Ecto neural progenitor cell (in vitro differentiated cells): Measurements from ENCODE around the gene ICA1L.

Source experiments
- DNase-seq: peaks from one replicate; pipeline ENCODE4 v3.0.0-alpha.2; 2018; ENCODE audit warnings: low spot score

ICA1L gene

DNA sequence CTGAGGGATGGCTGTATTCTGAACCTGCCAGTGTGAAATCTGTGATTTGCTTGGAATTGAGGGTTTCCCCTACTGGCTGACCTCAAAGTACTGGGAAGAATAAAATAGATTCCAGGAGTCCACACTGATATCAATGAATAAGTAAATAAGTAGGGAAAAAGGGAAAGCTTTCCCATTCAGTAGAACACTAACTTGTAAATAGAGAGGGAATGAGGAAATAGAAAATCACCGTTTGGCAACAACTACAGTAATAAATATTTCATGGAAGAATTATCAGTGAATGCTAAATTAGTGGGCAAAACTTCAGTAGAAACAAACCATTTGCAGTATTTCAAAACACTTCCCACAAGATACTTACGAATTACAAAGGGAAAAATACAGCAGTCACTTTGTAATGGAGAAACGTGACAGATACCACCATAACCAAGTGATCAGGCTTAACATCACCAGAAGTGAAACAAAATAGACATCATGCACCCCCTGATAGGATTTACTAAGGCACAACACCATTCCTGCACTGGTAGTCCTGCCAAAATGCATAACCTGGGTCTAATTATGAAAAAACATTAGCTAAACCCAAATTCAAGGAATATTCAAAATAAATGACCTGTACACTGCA, 88.5 kb downstream of the ICA1L start:
- no peak for DNase-seq

DNA sequence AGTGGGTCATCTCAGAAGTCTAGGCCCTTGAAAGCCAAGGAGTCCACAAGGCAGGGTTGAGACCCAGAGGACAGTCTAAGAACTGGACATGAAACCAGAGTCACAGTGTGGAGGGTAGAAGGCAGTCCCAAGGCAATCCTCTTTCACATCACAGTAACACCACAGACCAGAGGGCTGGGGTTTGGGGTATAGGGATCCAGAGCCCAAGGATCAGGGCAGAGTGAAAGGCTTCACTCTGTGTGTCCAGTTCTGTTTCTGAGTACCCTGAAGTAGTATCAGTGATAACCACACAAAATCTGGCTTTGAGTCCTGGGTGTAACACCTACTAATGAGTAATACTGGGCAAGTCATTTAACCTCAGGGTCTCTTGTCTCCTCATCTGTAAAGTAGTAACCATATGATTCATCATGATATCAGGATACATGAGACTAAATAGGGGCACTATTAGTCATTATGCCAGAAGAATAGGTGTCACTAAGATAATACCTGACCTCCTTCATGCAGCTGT, 91.0 kb downstream of the ICA1L start:
- no peak for DNase-seq

DNA sequence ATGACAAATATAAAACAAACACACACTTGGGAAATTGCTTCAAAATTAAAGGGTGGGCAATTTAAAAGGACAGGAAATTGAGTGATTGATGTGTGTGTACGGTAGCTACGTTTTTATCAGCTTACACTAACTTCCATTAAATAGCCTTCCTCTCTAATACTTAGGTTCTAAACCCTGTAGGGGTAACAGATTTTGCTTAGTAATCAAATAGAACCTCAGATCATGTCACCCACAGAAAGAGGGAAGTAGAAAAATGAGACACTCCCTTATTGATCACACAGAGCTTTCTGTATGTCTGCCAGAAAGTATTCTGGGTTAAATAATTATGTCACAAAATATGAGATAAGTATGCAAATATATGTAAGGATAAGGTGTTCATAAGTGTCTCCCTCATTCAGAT, 93.3 kb downstream of the ICA1L start:
- no peak for DNase-seq

DNA sequence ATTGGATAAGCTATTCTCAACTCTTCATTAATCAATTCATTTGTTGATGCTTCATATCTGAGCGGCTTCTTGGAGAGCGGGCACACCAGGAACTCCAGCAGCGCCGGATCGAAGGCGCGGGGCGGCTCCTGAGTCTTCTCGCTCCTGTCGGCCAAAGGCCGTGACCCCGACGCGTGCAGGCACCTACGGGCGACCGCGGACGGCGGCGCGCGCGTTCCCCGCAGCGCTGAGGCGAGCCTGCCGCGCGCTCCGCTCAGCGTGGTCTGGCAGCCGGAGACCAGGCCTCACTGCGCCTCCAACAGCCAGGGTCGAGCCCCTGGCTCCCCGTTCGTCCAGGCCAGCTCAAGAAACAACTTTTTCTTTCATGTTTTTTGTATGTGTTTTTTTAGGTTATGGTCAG, 97.5 kb downstream of the ICA1L start:
- DNase-seq = no peak

DNA sequence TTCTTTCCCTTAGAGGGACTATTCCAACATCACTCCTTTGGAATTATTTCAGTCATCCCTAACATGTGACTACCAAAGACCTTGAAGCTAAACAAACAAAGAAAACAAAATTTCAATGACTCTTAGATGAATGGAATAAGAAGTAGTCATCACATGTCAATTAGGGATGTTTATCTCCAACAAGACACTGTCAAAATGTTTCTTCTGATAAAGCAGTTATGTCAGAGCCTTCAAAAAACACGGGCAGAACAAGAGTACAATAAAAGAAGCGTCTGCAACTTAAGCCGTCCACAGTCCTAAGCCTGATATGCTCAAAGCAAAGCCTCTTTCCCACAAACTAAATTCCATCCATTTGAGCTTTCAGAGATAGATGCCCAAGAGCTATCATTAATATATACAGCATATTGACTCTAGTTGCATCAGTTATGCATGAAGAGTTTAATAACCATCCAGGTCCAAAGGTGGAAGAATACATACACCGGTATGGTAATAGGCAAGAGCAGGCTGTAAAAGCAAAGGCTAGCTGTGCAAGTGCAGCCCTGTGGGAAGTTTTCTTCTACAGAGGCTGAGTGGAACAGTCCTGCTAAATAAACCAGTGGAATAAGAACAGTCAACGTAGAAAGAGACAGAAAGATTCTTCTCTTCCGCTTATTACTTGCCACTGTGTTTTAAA, 98.1 kb downstream of the ICA1L start:
- no peak for DNase-seq

DNA sequence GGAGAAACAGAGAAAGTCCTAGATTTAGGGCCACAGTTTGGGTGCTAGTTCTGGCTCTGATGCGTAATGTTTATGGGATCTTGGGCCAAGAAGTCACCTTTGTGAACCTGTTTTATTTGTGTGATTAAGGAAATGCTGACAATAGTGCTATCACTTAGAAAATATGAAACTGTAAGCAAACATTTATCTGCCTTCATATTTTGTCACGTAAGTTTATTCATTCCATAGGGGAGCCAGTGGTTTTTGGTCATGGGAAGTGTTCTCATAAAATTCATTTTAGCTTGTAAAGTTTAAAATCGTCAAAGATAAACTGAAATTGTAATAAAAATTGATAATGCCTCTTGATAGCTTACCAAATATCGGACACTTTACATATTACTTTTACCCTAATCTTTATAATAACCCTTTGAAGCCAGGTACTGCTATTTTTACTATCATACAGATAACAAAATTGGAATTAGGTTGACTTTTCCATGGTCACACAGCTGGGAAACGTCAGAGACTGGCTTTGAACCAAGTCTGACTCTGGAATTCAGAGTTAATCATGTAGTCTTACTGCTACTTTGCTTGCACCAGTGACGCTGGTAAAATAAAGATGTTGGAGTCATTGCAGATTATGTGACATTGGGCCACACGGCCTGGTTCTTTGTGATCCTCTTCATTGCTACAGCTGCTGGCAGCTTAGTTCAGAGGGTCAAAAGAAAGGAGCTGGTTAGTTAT, 99.7 kb downstream of the ICA1L start:
- DNase-seq = no peak

DNA sequence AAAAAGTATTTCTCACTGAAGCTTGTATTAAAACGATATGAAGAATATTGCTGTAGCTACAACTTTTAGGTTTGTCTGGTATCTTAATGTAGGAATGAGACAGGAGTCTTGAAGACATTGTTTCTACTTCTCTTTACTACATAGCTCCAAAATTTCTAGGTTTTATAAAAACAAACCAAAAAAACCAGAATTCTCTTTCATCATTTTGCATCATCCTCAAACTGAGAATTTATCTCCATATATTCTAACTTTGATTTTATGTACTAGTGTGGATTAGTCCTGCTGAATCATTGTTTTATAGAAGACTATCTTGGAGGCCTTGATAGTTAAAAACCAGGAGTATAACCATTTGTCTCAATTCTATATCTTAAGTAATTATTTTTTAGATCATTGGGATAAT, 100.2 kb downstream of the ICA1L start:
- no peak for DNase-seq

DNA sequence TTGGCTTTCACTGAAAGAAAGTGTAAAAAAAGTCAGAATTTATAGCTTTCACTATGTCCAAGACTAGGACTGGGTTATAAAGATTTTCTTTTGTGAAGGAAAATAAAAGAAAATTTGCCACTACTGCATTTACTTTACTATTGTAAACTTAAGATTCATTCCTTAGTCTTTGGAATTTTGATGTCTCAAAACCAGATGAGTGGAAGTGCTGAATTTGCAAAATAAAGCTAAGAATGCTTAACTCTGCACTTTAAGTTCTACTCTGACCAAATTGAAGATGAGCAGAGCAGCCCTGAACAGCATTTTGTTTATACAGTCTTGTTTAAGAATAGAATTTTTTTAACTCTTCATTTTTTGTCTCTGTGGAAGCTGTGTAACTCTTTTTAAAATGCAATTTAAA, 102.4 kb downstream of the ICA1L start:
- no peak for DNase-seq

DNA sequence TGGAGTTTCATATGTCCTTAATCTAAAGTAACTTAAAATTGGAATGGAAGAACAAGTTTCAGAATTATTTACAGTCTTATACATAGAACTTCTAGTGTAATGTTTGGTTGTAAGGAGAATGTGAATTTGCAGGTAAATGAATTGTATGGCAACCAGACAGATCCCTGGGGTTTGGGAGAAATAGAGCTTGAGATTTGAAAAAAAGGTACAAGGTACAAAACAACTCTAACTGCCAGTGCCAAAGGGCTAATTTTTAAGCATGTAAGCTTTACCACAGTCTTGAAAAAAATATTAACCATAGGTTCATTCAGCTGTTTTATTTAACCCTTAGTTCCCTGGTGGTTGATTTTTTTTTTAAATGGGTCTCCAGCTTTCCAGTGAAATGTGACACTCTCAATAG, 103.3 kb downstream of the ICA1L start:
- DNase-seq = no peak

DNA sequence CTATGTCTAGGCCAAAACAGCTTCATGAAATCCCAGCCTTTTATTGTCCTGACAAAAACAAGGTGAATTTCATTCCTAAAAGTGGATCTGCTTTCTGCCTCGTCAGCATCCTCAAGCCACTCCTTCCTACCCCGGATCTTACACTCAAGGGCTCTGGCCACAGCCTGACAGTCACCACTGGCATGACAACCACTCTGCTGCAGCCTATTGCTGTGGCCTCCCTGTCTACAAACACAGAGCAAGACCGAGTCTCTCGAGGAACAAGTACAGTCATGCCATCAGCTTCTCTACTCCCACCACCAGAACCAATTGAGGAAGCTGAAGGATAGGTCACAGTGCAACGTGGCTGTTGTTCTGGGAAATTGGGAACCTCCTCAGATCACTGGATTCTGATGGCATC, 106.1 kb downstream of the ICA1L start:
- DNase-seq = no peak

DNA sequence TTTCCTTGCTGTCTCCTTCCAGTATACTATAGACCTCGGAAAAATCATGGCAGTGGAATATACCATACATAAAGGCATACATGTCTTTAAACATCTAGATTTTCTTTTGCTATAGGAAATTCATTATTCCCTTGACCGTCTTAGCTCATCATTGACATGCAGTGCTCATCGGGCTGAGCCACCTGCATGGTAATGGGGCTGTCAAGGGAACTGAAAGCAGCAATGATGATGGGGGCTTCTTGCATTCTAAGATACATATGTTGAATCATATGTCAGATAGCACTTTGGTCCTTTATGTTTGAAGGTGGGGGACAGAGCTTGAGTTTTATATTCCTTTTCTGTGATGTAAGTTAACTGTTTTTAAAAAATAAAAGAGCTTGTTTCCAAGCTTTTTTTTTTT, 106.6 kb downstream of the ICA1L start:
- DNase-seq = no peak

DNA sequence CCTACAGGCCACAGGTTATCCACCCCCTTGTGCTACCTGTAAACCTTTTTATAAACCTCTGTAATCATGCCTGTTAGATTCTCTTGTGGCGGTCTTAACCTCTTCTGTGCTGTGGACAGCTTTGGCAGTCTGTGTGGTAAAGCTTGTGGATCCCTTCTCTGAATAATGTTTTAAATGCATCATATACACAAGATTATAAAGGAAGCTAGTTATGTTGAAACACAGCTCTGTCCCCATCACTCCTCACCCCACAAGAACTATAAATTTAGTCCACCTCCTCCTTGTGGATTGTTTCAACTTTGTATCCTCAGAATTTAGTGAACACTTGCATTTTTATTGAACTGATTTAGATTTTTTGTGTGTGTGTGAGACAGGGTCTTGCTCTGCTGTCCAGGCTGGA, 107.7 kb downstream of the ICA1L start:
- DNase-seq = no peak

DNA sequence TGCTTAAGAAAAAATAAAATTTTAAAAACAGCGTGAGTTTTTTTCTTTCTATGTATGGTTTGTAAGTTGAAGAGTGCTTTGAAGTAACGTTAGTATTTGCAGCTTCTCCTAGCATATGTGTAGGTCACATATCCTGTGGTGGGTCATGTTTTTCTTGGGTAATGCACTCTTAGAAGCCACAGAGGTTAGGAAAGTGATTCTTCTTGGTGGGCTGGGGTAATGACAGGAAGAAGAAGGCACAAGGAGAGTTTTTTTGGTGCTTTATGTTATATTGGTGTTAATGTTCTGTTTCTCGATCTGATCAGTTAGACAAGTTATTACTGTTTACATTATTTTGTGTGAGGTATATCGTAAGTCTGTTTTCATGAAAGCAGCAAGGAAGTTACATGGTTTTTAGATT, 109.0 kb downstream of the ICA1L start:
- DNase-seq = no peak

DNA sequence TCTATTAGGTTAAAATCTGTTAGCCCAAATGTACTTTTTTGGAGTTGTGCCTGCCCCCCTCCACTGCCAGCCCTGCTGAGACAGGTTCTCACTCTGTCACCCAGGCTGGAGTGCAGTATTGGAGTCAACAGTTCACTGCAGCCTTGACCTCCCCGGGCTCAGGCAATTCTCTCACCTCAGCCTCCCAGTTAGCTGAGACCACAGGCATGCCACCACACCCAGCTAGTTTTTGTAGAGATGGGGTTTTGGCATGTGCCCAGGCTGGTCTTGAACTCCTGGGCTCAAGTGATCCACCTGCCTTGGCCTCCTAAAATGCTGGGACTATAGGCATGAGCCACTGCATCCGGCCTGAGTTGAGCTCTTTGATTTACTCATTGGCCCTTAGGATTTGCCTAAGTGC, 110.7 kb downstream of the ICA1L start:
- no peak for DNase-seq

DNA sequence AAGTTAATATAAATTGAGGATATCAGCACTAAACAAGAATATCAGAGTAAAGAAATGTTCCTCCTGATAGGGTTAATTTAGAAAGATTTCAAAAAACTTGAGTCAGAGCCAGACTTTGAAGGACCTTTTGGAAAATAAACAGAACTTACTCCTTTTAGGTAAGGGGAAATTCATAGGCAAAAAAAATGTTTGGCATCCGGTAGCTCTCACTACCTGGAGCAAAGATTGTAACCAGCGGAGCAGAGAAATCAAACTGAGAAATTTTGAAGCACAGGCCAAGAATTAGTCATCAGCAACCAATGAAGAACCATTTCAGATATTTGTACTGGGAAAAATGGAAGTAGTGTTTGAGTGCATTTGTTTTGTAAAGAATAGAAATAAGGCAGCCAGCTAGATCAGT, 113.0 kb downstream of the ICA1L start:
- no peak for DNase-seq

DNA sequence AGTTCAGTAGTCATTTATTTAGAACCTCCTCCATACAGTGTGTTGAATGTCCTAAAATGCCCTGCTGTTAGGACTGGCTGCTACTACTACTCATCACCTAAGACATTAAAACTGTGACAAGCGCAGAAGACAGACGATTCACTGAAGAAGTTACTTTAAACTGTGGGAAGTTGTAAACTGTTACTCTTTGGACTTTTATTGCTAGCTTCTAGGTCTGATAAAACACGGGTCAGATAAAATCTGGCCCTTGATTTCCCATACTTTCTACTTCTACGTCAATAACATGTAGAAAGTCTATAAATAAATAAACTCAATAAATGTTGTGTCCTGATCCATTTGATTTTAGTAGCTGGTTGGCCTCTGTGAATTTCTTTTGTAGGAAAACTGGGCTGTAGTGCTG, 113.4 kb downstream of the ICA1L start:
- no peak for DNase-seq

DNA sequence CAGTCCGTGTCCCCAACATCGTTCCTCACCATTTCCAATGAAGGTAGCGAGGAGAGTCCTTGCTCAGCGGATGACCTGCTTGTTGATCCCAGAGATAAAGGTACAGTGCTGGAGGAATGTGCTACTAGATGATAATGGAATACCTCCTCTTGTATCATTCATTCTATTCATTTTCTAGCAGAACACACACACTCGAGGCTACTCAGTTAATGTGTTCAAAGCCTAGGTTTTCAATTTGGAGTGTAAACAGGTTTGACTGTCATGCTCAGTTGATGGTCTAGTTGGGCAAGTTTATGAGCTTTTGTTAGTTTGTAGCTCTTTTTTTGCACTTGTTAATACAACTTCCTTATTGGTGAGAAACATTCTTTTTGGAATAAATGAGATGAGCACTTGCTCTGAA, 114.2 kb downstream of the ICA1L start:
- no peak for DNase-seq

DNA sequence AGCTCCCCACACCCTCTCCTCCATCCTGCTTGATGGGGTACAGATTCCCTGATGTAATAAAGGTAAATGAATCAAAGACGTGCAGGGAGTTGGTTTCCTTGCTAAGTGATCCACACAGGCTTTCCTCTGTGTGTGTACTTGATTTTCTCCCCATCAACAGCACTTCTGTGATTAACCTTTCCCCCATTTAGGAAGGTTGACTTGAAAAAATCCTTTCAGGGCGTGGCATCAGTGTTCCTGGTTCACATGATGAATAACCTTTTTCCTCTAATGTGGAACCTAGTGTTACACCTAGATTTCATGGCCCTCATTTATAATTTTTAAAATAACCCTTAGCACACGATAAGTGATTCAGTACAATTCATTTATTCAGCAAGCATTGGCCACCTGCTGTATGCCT, 115.0 kb downstream of the ICA1L start:
- DNase-seq = no peak

DNA sequence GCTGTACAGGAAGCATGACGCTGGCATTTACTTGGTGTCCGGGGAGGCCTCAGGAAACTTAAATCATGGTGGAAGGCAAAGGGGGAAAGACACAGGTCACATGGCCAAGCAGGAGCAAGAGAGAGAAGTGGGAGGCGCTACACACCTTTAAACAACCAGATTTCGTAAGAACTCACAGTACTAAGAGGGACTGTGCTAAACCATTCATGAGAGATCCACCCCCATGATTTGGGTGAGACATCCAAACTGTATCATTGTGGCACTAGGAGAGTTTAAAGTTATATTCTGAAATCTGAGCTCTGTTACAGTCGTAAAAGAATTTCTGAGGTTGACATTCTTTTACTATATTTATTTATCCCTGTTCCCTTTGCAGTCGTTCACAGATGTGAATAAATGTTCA, 116.6 kb downstream of the ICA1L start:
- no peak for DNase-seq

DNA sequence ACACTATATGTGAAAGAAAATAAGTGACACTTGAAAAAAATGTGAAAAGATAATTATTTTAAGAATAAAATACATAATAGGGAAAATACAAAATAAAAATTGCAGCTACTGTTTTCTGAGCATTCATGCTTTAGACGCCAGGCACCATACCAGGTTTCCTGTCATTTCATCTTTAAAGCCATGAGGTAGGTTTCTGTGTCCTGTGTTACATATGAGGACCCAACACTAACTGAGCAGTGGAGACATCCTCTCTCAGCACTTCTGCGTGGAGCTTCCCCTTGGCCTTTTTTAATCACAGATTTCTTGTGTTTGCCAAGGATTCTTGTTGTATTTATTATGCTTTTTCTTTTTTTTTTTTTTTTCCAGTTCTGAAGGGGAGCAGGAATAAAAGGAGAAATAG, 119.5 kb downstream of the ICA1L start:
- DNase-seq = no peak

DNA sequence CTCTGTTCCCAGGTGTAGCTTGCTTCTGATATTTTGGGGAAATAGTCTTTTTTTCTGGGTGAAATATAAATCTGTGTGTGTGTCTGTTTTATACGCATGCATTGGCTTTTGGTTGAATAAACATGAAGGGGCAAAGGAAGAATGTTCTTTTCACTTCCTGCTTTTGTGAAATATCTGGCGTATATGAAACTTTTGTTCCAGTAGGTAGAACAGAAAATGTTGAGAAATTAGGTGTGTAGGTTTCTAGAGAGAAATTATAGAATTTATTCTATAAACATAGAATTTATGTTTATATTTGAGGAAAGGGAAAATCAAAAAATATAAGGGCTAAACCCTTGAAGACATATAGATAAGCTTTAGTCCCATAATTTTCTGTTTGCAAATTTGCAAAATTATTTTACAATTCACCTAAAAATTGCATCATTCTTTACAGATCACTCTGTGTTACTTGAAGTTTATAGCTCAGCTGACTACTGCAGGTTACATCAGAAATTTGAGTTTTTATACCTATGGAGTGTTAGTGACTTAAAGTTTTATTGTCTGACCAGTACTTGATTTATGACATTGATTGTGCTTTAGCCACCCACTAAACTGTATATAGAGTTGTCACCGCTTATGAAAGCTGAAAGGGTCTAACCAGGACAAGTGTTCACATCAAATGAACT, 120.7 kb downstream of the ICA1L start:
- DNase-seq = no peak

DNA sequence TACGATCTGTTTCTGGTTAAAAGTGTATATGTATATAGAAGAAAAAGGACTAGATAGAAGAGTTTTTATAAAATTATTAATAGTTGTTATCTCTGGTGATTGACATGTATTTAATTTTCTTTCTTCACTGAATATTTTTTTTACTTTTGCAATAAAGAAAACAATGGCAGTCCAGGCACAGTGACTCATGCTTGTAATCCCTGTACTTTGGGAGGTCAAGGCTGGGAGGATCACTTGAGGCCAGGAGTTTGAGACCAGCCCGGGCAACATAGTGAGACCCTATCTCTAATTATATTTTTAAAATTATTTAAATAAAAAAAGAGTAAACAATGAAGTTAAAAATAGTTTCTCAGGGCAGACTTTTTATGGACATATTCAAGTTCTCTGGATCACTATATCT, 122.1 kb downstream of the ICA1L start:
- DNase-seq = no peak

DNA sequence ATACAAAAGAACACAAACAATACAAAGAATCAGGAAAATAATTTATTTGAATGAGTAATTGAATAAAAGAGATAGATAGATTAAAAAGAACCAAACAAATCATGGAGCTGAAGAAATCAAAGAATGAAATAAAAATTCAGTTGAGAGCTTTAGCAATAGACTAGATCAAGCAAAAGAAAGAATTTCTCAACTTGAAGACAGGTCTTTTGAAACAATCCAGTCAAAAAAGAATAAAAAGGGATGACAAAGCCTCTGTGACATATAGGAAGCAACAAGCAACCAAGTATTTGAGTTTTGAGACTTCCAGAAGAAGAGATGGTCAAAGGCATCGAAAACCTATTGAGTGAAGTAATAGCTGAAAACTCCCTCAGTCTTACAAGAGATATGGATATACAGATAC, 128.0 kb downstream of the ICA1L start:
- DNase-seq = no peak
